GM10266 (cell line): ENCODE data around the gene INPP5E.

Source experiments
- DNase-seq: peaks from one replicate; pipeline ENCODE4 v3.0.0; 2012; ENCODE audit errors: extremely low spot score
- TF ChIP-seq, protein P1 (sequence below): IDR thresholded peaks from 2 replicates; pipeline ENCODE4 v1.5.1; 2012; ENCODE audit warnings: mild to moderate bottlenecking, low read depth; ENCODE audit not compliant: control insufficient read depth, insufficient read depth; ENCODE audit errors: missing control alignments

The INPP5E gene

DNA sequence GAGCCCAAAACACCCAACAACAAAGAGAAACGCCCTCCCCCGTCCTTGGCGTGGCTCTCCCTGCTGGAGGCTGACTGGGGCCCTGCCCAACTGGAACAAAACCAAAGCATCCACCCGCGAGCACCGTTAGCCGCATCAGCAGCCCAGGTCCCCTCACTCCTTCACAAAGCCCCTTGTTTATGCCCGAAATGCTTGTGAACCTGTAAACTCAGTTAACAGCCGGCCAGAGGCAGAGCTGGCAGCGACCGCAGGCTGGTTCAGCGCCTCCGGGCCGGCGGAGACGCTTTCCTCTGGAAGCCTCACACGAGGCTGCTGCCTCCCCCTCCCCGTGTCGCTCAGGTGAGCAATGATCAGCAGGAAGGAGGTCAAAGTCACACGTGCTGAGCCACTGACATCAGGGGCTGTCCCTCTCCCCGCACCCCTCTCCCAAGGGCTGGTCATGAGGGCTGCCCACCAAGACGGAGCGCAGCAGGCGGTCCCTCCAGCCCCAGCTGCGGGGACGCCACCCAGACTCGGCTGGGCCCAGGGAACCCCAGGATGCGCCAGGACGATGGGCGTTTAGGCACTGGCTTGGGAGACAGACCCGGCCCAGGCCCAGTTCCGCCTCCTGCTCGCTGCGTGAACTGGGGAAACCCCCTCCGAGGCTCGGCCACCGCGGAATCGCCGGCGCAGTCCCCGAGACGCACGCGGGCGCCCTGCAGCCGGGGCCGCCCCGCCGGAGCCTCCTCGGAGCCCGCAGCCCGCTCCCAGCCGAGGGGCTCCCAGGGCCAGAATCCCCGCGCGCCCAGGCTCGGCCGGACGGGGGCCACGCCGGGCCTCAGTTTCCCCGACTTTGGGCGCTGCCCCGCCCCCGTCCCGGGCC is 40.2 kb downstream of the INPP5E start:
- DNase-seq, result peak; percentile 70
- TF ChIP-seq, protein P1, sequence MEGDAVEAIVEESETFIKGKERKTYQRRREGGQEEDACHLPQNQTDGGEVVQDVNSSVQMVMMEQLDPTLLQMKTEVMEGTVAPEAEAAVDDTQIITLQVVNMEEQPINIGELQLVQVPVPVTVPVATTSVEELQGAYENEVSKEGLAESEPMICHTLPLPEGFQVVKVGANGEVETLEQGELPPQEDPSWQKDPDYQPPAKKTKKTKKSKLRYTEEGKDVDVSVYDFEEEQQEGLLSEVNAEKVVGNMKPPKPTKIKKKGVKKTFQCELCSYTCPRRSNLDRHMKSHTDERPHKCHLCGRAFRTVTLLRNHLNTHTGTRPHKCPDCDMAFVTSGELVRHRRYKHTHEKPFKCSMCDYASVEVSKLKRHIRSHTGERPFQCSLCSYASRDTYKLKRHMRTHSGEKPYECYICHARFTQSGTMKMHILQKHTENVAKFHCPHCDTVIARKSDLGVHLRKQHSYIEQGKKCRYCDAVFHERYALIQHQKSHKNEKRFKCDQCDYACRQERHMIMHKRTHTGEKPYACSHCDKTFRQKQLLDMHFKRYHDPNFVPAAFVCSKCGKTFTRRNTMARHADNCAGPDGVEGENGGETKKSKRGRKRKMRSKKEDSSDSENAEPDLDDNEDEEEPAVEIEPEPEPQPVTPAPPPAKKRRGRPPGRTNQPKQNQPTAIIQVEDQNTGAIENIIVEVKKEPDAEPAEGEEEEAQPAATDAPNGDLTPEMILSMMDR, result no peak

DNA sequence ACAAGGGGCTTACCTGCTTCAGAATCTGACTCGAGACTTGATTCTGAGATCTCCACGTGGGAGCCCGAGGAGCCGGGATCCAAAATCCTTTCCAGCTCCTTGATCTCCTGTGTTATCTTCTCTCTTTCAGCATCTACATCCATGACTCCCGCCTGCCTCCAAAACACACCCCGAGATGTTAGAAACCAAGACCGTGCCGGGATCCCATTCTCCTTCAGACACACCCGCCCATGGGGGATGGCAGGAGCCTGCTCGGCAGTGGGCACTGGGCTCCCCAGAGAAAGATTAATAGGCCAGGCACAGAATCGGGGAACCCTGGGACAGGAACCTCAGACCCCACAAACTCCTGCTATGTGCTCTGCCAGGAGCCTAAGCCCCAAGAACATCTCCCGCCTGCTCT is 41.4 kb downstream of the INPP5E start:
- TF ChIP-seq, protein P1, result no peak
- no peak for DNase-seq

DNA sequence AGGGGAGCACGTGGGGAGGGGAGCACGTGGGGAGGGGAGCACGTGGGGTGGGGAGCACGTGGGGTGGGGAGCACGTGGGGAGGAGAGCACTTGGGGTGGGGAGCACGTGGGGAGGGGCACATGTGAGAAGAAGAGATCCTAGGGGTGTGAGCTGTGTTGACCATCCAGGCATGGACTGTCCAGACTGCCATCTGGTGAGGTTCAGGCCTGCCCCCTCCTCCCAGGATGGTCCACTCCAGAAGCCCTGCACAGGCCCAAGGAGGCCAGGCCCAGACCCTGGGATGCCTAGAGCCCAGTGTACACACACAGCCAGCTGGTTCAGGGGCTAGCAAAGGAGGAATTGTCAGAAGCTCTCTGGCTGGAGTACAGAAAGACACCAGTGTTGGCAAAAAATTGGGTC is 42.0 kb downstream of the INPP5E start:
- TF ChIP-seq, protein P1, result no peak
- no peak for DNase-seq

DNA sequence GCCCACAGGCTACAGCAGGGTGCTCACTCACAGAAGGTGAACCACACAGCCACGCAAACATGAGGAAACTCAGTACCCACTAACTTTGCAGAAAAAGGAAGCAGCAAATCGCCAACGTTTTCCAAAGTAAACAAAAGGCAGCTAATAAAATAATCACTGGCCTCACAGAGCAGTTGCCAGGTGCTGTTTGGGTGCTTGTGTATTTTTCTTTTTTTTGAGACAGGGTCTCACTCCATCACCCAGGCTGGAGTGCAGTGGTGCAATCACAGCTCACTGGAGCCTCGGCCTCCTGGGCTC is 43.5 kb downstream of the INPP5E start:
- DNase-seq, result no peak
- TF ChIP-seq, protein P1, result no peak

GRCh38 chr9:136395345-136396218 is 44.1 kb downstream of the INPP5E start:
- TF ChIP-seq, protein P1, result no peak
- DNase-seq, result no peak

- DNase-seq, result no peak
Observed at GRCh38 chr9:136395020-136395340, 44.7 kb downstream of the INPP5E start.

More at GRCh38 chr9:136395020-136395340, 44.7 kb downstream of the INPP5E start:
- TF ChIP-seq, protein P1, result no peak
